GM21447 (cell line): ENCODE data around the gene CCSAP.

Experiments used
- ATAC-seq: cut with Tn5 transposase; IDR thresholded peaks from one replicate; pipeline ENCODE4 v1.9.1; 2021; ENCODE audit not compliant: unreplicated experiment

Gene CCSAP

GRCh38 chr1:229365569-229365968 lies 22.7 kb upstream of the CCSAP start:
- no peak for ATAC-seq

GRCh38 chr1:229364207-229365065 lies 21.6 kb upstream of the CCSAP start:
- no peak for ATAC-seq

- ATAC-seq = no peak
These were observed 20.9 kb upstream of the CCSAP start for GRCh38 chr1:229363723-229364122.

- ATAC-seq = no peak
These were observed 17.6 kb upstream of the CCSAP start for GRCh38 chr1:229360420-229360819.

- ATAC-seq = no peak
These were observed 12.8 kb upstream of the CCSAP start for GRCh38 chr1:229355661-229356060.

- ATAC-seq = no peak
These were observed 11.4 kb upstream of the CCSAP start for GRCh38 chr1:229354226-229354625.

- no peak for ATAC-seq
These were observed 10.1 kb upstream of the CCSAP start for GRCh38 chr1:229352975-229353374.

GRCh38 chr1:229349463-229350385 lies 6.9 kb upstream of the CCSAP start:
- no peak for ATAC-seq

- ATAC-seq = no peak
These were observed 4.7 kb upstream of the CCSAP start for GRCh38 chr1:229347528-229347927.

GRCh38 chr1:229344937-229345684 lies 2.3 kb upstream of the CCSAP start:
- no peak for ATAC-seq

- no peak for ATAC-seq
These were observed 1.3 kb upstream of the CCSAP start for GRCh38 chr1:229344139-229344538.

GRCh38 chr1:229341774-229342655 lies 832 bp downstream of the CCSAP start:
- ATAC-seq = peak; percentile 60

GRCh38 chr1:229340496-229340895 lies 2.4 kb downstream of the CCSAP start:
- ATAC-seq = no peak

GRCh38 chr1:229339520-229339919 lies 3.3 kb downstream of the CCSAP start:
- no peak for ATAC-seq

GRCh38 chr1:229339086-229339485 lies 3.8 kb downstream of the CCSAP start:
- ATAC-seq = no peak

- no peak for ATAC-seq
These were observed 6.5 kb downstream of the CCSAP start for GRCh38 chr1:229336345-229336744.

GRCh38 chr1:229334716-229335115 lies 8.1 kb downstream of the CCSAP start:
- no peak for ATAC-seq

- no peak for ATAC-seq
These were observed 8.6 kb downstream of the CCSAP start for GRCh38 chr1:229334269-229334668.

- no peak for ATAC-seq
These were observed 14.1 kb downstream of the CCSAP start for GRCh38 chr1:229328598-229329362.
